CD1c-positive myeloid dendritic cell (primary cell): ENCODE data around the gene ABCA3.

Experiments used
- DNase-seq: peaks from one replicate; pipeline ENCODE4 v3.0.0-alpha.2; 2016; ENCODE audit errors: extremely low spot score

The ABCA3 gene

GRCh38 chr16:2317231-2318020 is 23.1 kb downstream of the ABCA3 start:
- no peak for DNase-seq

GRCh38 chr16:2308089-2308962 is 32.2 kb downstream of the ABCA3 start:
- no peak for DNase-seq

GRCh38 chr16:2299915-2300192 is 40.7 kb downstream of the ABCA3 start:
- DNase-seq: no peak

GRCh38 chr16:2299121-2299914 is 41.2 kb downstream of the ABCA3 start:
- no peak for DNase-seq

GRCh38 chr16:2298621-2299020 is 41.9 kb downstream of the ABCA3 start:
- DNase-seq: no peak

GRCh38 chr16:2297506-2297860 is 43.0 kb downstream of the ABCA3 start:
- no peak for DNase-seq

- DNase-seq: peak; percentile 41
Measured at GRCh38 chr16:2296661-2297505, 43.6 kb downstream of the ABCA3 start.

GRCh38 chr16:2295056-2295798 is 45.3 kb downstream of the ABCA3 start:
- DNase-seq: peak; percentile 52

GRCh38 chr16:2292221-2292620 is 48.3 kb downstream of the ABCA3 start:
- DNase-seq: no peak

- DNase-seq: no peak
Measured at GRCh38 chr16:2289282-2289681, 51.2 kb downstream of the ABCA3 start.

- DNase-seq: no peak
Measured at GRCh38 chr16:2288726-2289125, 51.8 kb downstream of the ABCA3 start.

- DNase-seq: no peak
Measured at GRCh38 chr16:2287916-2288547, 52.5 kb downstream of the ABCA3 start.

- DNase-seq: no peak
Measured at GRCh38 chr16:2286550-2286949, 54.0 kb downstream of the ABCA3 start.

GRCh38 chr16:2285731-2286191 is 54.8 kb downstream of the ABCA3 start:
- no peak for DNase-seq

GRCh38 chr16:2284797-2285576 is 55.5 kb downstream of the ABCA3 start:
- DNase-seq: no peak

GRCh38 chr16:2284001-2284770 is 56.3 kb downstream of the ABCA3 start:
- no peak for DNase-seq

- DNase-seq: no peak
Measured at GRCh38 chr16:2282866-2283555, 57.5 kb downstream of the ABCA3 start.

GRCh38 chr16:2282262-2282661 is 58.3 kb downstream of the ABCA3 start:
- no peak for DNase-seq
